ENCODE results near the gene HS6ST2.

GRCh38 chrX:132877954-132878536, 80.4 kb downstream of the HS6ST2 start:
- no peak for TF ChIP-seq EZH2 (IDR thresholded peaks at IDR 0.05; ENCODE audit: insufficient read depth, poor library complexity, severe bottlenecking)
- TF ChIP-seq EZH2phosphoT487 (IDR thresholded peaks at IDR 0.05; ENCODE audit: insufficient read depth, low read depth): no peak
